ENCODE measurements around the gene CACNB1.

CACNB1 gene

DNA sequence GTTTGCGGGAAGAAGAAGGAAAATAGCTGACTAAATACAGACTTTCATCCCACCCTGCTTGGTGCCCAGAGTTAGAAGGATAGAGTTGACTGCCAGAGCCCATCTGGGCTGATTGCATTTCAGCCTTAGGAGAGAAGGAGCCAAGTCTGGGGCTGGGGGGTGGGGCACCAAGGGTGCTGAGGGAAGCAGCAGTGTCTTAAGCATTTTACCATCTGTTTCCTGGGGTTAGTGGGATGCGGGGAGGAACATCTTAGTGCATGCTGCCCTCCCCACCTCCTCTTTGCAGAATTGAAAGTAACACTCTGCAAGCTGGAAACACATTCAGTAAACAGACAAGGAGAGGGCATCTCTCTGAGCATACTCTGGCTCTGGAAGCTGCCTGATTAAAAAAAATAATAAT, 30.0 kb downstream of the CACNB1 start:
- TF ChIP-seq ZFX (IDR thresholded peaks at IDR 0.05; ENCODE audit: borderline replicate concordance): no peak
- TF ChIP-seq, protein P1, sequence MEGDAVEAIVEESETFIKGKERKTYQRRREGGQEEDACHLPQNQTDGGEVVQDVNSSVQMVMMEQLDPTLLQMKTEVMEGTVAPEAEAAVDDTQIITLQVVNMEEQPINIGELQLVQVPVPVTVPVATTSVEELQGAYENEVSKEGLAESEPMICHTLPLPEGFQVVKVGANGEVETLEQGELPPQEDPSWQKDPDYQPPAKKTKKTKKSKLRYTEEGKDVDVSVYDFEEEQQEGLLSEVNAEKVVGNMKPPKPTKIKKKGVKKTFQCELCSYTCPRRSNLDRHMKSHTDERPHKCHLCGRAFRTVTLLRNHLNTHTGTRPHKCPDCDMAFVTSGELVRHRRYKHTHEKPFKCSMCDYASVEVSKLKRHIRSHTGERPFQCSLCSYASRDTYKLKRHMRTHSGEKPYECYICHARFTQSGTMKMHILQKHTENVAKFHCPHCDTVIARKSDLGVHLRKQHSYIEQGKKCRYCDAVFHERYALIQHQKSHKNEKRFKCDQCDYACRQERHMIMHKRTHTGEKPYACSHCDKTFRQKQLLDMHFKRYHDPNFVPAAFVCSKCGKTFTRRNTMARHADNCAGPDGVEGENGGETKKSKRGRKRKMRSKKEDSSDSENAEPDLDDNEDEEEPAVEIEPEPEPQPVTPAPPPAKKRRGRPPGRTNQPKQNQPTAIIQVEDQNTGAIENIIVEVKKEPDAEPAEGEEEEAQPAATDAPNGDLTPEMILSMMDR (IDR thresholded peaks at IDR 0.05): no peak
- H3K27ac ChIP-seq: no peak overlapping the region

DNA sequence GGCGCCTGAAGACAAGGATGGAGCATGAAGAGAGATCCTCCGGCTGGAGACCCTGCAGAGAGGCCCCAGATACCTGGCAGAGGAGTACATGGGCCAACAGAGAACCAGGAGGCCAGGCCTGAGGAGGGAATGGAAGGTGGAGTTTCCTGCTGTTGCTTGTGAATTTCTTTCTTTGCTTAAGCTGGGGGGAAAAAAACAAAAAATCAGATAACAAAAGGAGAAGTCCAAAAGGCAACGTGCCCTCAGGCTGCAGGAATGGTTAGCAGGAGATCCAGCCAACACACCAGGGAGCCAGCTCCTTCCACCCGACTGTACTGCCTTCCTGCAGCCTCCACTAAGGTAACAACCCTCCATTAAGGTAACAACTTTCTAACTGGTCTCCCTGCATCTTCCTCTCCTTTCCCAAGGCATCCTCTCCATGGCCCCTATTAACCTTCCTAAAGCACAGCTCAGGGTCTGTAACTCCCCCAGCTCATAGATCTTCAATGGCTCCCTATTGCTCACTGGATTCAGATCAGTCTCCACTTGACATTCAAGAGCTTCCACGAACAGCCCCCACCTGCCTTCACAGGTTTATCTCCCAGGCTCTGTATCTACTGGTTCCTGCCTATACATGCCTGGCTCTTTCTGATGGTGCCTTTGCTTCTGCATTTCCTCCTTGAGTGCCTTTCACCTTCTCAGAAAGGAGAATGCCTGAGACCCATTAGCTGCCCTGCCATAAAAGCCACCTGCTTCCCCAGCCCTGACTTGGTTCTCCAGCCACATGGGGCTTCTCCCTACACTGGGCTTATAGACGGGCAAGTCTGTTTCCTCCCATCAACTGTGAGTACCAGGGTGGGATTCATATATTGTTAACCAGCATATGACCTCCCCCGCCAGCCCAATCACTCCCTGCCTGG, 30.8 kb downstream of the CACNB1 start:
- no peak for TF ChIP-seq ZFX (IDR thresholded peaks at IDR 0.05; ENCODE audit: borderline replicate concordance)
- TF ChIP-seq, protein P1 (IDR thresholded peaks at IDR 0.05): no peak
- H3K27ac ChIP-seq: no peak overlapping the region

DNA sequence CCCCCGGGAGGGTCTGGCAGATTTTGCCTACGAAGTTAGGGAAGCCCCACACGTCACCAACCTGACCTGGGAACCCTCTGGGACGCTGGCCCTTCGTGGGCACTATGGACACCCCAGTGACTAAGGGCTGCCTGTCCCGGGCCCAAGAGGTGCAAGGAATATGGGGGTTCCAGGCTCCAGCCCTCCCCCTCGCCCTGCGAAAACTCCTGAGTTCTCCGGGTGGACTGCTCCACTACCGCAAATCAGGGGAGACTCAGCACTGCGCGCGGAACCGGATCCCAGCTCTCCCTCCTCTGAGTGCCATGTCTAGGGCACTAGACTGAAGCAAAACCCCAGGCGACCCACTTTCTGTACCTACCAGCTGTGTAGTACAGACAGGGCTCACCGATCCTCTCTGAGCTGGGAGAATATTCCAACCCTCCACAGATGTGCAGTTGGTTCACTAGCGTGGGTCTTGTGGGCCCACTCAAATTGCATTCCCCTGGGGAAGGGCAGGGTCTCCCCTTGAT, 31.6 kb downstream of the CACNB1 start, which contains the start of gene ARL5C:
Gene ARL5C, minus strand, starts transcription at position 321 of the 509 bp plus-strand sequence. CDS start 401 bp downstream, outside the sequence.
- TF ChIP-seq ZFX (IDR thresholded peaks at IDR 0.05; ENCODE audit: borderline replicate concordance): no peak
- TF ChIP-seq, protein P1 (IDR thresholded peaks at IDR 0.05): no peak
- H3K27ac ChIP-seq: no peak within 1 kb of the TSS

DNA sequence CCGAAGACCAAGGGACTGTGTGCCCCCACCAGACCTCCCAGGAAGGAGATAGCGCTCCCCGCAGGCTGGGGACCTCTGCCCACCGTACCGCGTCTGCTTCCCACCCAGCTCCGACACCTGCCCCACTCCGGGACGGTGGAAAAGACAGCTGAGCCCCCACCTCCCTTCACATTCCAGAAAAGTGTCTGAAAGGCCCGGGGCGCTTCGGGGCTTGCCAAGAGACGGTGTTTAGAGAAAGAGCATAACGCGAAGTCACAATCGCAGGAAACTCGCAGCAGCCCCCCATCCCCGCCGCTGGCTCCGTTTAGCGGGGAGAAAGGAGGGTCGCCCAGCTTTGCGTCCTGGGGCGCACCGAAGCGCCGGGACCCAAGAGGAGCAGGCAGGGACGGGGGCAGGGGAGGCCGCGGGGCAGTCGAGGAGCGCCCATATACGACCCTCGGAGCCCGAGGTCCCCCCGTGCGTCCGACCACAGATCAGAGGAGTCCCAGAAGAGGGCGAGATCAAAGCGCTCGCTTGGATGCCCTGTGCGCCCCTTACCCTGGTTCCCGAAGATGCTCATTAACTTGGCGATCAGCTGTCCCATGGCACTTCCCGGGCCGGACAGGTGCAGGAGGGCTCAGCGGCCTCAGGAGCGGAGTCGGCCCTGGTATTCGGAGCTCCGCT, 32.2 kb downstream of the CACNB1 start:
- H3K27ac ChIP-seq: no peak overlapping the region
- TF ChIP-seq, protein P1 (IDR thresholded peaks at IDR 0.05): no peak
- TF ChIP-seq ZFX (IDR thresholded peaks at IDR 0.05; ENCODE audit: borderline replicate concordance): no peak

DNA sequence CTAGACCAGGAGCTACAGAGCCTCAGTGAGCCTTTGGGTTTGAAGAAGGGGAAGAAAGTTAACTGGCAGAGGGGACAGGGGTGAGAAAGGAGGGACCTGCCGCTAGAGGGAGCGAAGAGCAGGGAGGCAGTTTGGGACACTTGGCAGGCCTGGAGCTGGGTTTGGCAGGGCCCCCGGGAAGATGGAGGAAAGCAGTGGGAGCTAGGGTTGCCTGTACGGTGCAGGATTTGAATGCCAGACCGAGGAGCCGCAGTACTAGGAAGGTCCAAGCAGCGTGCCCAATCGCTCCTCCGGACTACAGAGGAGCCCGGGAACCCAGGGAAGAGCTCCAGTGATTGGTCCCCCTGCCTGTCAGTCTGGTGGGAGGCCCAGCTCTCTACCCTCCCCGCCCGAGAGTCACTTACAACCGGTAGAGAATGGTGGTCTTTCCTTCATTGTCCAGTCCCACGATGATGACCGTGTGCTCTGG, 32.8 kb downstream of the CACNB1 start:
- no peak overlapping the region for H3K27ac ChIP-seq
- TF ChIP-seq ZFX (IDR thresholded peaks at IDR 0.05; ENCODE audit: borderline replicate concordance): no peak
- TF ChIP-seq, protein P1 (IDR thresholded peaks at IDR 0.05): peak; percentile 91

DNA sequence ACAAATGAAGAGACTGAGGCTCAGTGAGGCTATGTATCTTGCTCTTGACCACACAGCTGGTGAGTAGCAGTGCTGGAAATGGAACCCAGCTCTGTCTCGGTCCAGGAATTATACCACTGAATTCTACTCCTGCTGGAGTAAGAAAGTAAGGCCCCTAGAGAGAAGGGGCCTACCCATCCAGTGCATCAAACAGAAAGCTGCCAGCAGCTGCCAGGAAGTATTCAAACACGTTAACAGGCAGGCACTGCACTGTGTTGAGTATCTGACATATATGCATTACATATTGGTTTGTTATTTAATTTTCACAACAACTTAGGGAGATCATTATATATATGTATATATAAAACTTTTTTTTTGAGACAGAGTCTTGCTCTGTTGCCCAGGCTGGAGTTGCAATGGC, 35.5 kb downstream of the CACNB1 start:
- TF ChIP-seq, protein P1 (IDR thresholded peaks at IDR 0.05): no peak
- no peak for TF ChIP-seq ZFX (IDR thresholded peaks at IDR 0.05; ENCODE audit: borderline replicate concordance)
- no peak overlapping the region for H3K27ac ChIP-seq

Measured in 22Rv1 (cell line).